Measurements from ENCODE around the gene IFNA10.
"Not testable (repeated sequence)": the region's sequence is repeated elsewhere in the genome, so short reads cannot be mapped to it uniquely, and the experiment has no call there.

GRCh38 chr9:21210782-21211181 lies 3.8 kb upstream of the IFNA10 start:
- not testable (repeated sequence) for TF ChIP-seq POLR2AphosphoS5 (IDR thresholded peaks at IDR 0.05; ENCODE audit: low read depth, low read length); PAX5 (IDR thresholded peaks at IDR 0.05; ENCODE audit: insufficient read depth, low read length, severe bottlenecking); TAF1 (IDR thresholded peaks at IDR 0.05; ENCODE audit: low read depth, low read length); POLR2A (IDR thresholded peaks at IDR 0.05; ENCODE audit: low read depth, low read length)

Measured in GM12891 (cell line).